HepG2 (cell line): ENCODE data around the gene GEMIN2. TPM values are rescaled to one million over a fixed set of nuclear protein-coding genes. Genes with fewer than 3 reads are reported as not detected.
A peak's percentile ranks its signal among the peaks of the same experiment; 100 is the strongest.

Experiments
- CAMTA2 ChIP-seq: sonication (generic); formaldehyde crosslinking; IDR thresholded peaks from 2 replicates; pipeline ENCODE4 v1.4.0; 2020; ENCODE audit warnings: mild to moderate bottlenecking, missing genetic modification reagents, borderline replicate concordance
- EP300 ChIP-seq, 3 experiments: sonication (generic) in 1 of 3; formaldehyde crosslinking in 1 of 3; IDR thresholded peaks; 2 replicates each; pipeline versions ENCODE4 v1.5.1 to v1.6.1; 2011 to 2020; ENCODE audit warnings: low read depth in 2 of 3, low read length in 2 of 3, borderline replicate concordance in 1 of 3, improper control_type of control experiment in 1 of 3, mild to moderate bottlenecking in 1 of 3, missing genetic modification reagents in 1 of 3, moderate library complexity in 1 of 3
- GLI4 ChIP-seq: sonication (generic); formaldehyde crosslinking; IDR thresholded peaks from 2 replicates; pipeline ENCODE4 v1.5.1; 2020; ENCODE audit warnings: missing genetic modification reagents, mild to moderate bottlenecking, moderate library complexity, borderline replicate concordance
- HOXA5 ChIP-seq: sonication (generic); formaldehyde crosslinking; IDR thresholded peaks from 2 replicates; pipeline ENCODE4 v1.4.0; 2020; ENCODE audit warnings: missing genetic modification reagents
- MED8 ChIP-seq: sonication (generic); formaldehyde crosslinking; IDR thresholded peaks from 2 replicates; pipeline ENCODE4 v1.8.1; 2023; ENCODE audit warnings: mild to moderate bottlenecking, missing genetic modification reagents; ENCODE audit not compliant: insufficient replicate concordance
- MTF2 ChIP-seq: sonication (generic); formaldehyde crosslinking; IDR thresholded peaks from 2 replicates; pipeline ENCODE4 v1.5.0; 2020; ENCODE audit warnings: missing genetic modification reagents, borderline replicate concordance
- MYNN ChIP-seq: sonication (generic); formaldehyde crosslinking; IDR thresholded peaks from 2 replicates; pipeline ENCODE4 v1.4.0; 2020; ENCODE audit warnings: mild to moderate bottlenecking, low read depth, missing genetic modification reagents
- NFYB ChIP-seq: sonication (generic); formaldehyde crosslinking; IDR thresholded peaks from 2 replicates; pipeline ENCODE4 v1.4.0; 2020; ENCODE audit warnings: missing genetic modification reagents
- TFDP1 ChIP-seq: IDR thresholded peaks from 2 replicates; pipeline ENCODE4 v1.6.1; 2016; ENCODE audit warnings: missing compliant biosample characterization, missing genetic modification reagents, borderline replicate concordance
- ZBTB42 ChIP-seq: sonication (generic); formaldehyde crosslinking; IDR thresholded peaks from 2 replicates; pipeline ENCODE4 v1.5.0; 2020; ENCODE audit warnings: mild to moderate bottlenecking, missing genetic modification reagents
- ZNF232 ChIP-seq: sonication (generic); formaldehyde crosslinking; IDR thresholded peaks from 2 replicates; pipeline ENCODE4 v1.4.0; 2020; ENCODE audit warnings: missing genetic modification reagents, borderline replicate concordance
- ZNF280D ChIP-seq: sonication (generic); formaldehyde crosslinking; IDR thresholded peaks from 2 replicates; pipeline ENCODE4 v1.5.1; 2020; ENCODE audit warnings: mild to moderate bottlenecking, missing genetic modification reagents
- ZNF329 ChIP-seq: sonication (generic); formaldehyde crosslinking; IDR thresholded peaks from 2 replicates; pipeline ENCODE4 v1.9.0; 2021; ENCODE audit warnings: low read depth, mild to moderate bottlenecking, missing genetic modification reagents
- ZNF407 ChIP-seq: sonication (generic); formaldehyde crosslinking; IDR thresholded peaks from one replicate; pipeline ENCODE4 v1.5.1; 2020; ENCODE audit warnings: mild to moderate bottlenecking, missing genetic modification reagents; ENCODE audit errors: not compliant biosample characterization
- ZNF713 ChIP-seq: sonication (generic); formaldehyde crosslinking; IDR thresholded peaks from 2 replicates; pipeline ENCODE4 v1.4.0; 2020; ENCODE audit warnings: mild to moderate bottlenecking, missing genetic modification reagents
- ZNF766 ChIP-seq: sonication (generic); formaldehyde crosslinking; IDR thresholded peaks from 2 replicates; pipeline ENCODE4 v1.5.0; 2020; ENCODE audit warnings: missing genetic modification reagents, borderline replicate concordance
- polyA plus RNA-seq, 8 experiments: library from polyadenylated mRNA; depleted of rRNA in 3 of 8; stranded (reverse) in 7 of 8; unstranded in 1 of 8; fragments of >200 nt; fragmentation: Illumina TruSeq in 4 of 8; extraction: Trizol in 4 of 8; gene quantifications; 2 replicates each; pipeline versions ENCODE4 v1.2.1 to v1.2.3, GENCODE V29; 2011 to 2016; ENCODE audit warnings: low read depth in 4 of 8, missing spikeins in 1 of 8, mixed read lengths in 1 of 8; ENCODE audit not compliant: insufficient read depth in 1 of 8
- total RNA-seq, 5 experiments: library from RNA; depleted of rRNA; stranded (reverse); fragments of >200 nt; fragmentation: Illumina TruSeq; extraction: Trizol; gene quantifications; 2 replicates each; pipeline ENCODE4 v1.2.3, GENCODE V29; 2016; ENCODE audit warnings: low read depth in 1 of 5

The GEMIN2 gene
- total and polyA plus RNA-seq, 2 of the 13 experiments (the other 11 are each of a cell fraction or from before 2014, with no cell fraction given), result 54.8 to 110 TPM

- TF ChIP-seq GLI4 (no peak), ZNF232 (CRISPR knock-in tag) (no peak), ZBTB42 (CRISPR knock-in tag) (no peak), ZNF329 (CRISPR knock-in tag) (no peak), MYNN (peak; percentile 53; the same call in 1 of the 2 replicates), EP300 (IDR thresholded peaks at IDR 0.05; ENCODE audit: low read depth in 2 of 2, low read length in 2 of 2) (no peak), EP300 (CRISPR knock-in tag; IDR thresholded peaks at IDR 0.05; ENCODE audit: borderline replicate concordance) (0 out of 2 replicates have a peak, but pooled peaks have one; percentile 29), ZNF766 (CRISPR knock-in tag) (0 out of 2 replicates have a peak, but pooled peaks have one; percentile 29), CAMTA2 (CRISPR knock-in tag) (0 out of 2 replicates have a peak, but pooled peaks have one; percentile 46), TFDP1 (CRISPR knock-in tag) (no peak), ZNF280D (CRISPR knock-in tag) (no peak), HOXA5 (CRISPR knock-in tag) (peak; percentile 13; the same call in 1 of the 2 replicates), NFYB (0 out of 2 replicates have a peak, but pooled peaks have one; percentile 18), ZNF407 (CRISPR knock-in tag) (no peak), MED8 (CRISPR knock-in tag) (no peak), ZNF713 (CRISPR knock-in tag) (no peak), MTF2 (CRISPR knock-in tag) (no peak)
Measured at GRCh38 chr14:39184628-39185255, 70.6 kb downstream of the GEMIN2 start (continued).
